ENCODE results near the gene C6orf118.

DNA sequence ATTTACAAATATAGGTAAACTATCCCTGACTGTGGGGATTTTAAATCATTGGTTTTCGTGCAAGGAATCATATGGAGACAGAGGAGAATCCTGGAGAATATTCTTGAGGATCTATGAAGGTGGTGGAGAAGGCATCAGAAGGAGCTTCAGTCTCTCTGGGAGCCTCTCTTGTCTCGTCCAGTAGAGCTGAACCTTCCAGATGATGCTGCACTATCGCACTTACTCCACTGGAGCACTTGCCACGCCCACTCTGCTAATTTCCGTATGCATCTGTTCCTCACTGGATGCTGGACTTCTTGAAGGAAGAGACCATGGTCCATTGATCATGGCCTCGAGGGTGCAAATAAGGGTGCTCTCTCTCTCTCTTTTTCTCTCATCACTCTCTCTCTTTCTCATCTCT lies 36.8 kb downstream of the C6orf118 start:
- TF ChIP-seq, protein P1, sequence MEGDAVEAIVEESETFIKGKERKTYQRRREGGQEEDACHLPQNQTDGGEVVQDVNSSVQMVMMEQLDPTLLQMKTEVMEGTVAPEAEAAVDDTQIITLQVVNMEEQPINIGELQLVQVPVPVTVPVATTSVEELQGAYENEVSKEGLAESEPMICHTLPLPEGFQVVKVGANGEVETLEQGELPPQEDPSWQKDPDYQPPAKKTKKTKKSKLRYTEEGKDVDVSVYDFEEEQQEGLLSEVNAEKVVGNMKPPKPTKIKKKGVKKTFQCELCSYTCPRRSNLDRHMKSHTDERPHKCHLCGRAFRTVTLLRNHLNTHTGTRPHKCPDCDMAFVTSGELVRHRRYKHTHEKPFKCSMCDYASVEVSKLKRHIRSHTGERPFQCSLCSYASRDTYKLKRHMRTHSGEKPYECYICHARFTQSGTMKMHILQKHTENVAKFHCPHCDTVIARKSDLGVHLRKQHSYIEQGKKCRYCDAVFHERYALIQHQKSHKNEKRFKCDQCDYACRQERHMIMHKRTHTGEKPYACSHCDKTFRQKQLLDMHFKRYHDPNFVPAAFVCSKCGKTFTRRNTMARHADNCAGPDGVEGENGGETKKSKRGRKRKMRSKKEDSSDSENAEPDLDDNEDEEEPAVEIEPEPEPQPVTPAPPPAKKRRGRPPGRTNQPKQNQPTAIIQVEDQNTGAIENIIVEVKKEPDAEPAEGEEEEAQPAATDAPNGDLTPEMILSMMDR (IDR thresholded peaks at IDR 0.05): no peak
- TF ChIP-seq POLR2A (IDR thresholded peaks at IDR 0.05) (no peak), POLR2AphosphoS5 (IDR thresholded peaks at IDR 0.05) (no peak)

Measured in prostate gland (tissue), 2 donors.